Stimulated activated CD4-positive, alpha-beta T cell treated with anti-CD3 and anti-CD28 coated beads, Interleukin-2, amount 100 ng/mL, for 48 hours (primary cell): ENCODE measurements around the gene KCNJ10.
A peak's percentile ranks its signal among the peaks of the same experiment; 100 is the strongest.
"Not testable (repeated sequence)": the region's sequence is repeated elsewhere in the genome, so short reads cannot be mapped to it uniquely, and the experiment has no call there.

Experiments
- DNase-seq, 2 donors: peaks; one replicate each; pipeline ENCODE4 v3.0.0-alpha.2; 2020

The KCNJ10 gene

DNA sequence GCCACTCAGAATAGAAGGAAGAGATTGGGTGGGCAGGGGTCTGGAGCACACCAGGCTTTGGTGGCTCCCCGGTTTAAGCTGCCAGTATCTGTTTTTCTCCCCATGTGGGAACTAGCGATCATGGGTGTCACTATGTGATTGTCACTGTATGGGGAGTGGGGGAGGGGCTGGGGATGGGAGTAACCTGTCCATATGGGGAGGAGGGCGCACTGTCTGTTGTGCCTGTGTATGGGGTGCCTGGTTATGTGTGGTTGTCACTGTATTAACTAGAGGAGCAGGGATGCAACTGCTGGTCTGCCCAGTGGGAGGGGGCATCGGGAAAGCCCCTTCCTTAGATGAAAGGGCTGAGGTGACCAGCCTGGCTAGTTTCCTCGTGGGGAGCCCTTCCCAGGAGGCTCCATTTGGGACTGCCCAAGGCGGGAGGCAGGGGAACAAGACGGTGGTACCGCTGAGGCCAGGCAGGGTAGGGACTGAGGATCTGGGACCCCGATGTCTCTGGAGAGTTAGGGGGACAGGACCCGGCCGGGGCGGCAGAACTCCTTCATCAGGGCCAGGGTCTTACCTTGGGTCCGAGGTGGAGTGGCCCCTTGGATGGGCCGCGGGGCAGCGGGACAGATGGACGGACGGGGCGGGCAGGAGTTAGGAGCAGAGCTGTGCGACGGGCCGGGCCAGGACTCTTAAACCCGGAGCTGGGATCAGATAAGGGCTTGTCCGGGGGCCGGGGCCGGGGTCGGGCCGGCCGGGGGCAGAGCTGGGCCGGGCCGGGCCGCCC is at the start of gene KCNJ10:
Gene KCNJ10 (minus strand): TSS at position 701 of the 772 bp plus-strand sequence. CDS start 27,628 bp downstream, outside the sequence.
- no peak for DNase-seq

DNA sequence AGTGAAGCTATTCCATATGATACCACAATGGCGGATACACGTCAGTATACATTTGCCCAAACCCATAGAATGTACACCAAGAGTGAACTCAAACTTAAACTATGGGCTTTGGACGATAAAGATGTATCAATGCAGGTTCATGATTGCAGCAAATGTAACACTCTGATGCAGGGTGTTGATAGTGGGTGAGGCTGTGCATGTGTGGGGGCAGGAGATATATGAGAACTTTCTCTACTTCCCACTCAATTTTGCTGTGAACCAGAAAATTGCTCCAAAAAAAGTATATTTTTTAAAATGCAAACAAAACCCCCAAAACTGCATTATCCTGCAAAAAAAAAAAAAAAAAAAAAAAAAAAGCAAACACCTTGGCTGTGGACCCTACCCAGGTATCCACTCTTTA is 49.0 kb upstream of the KCNJ10 start:
- no peak for DNase-seq

- no peak for DNase-seq
These were observed 47.8 kb upstream of the KCNJ10 start for GRCh38 chr1:160117709-160118183.

GRCh38 chr1:160117300-160117699 is 47.3 kb upstream of the KCNJ10 start:
- no peak for DNase-seq

- DNase-seq = no peak
These were observed 46.6 kb upstream of the KCNJ10 start for GRCh38 chr1:160116283-160117147.

- no peak for DNase-seq
These were observed 45.8 kb upstream of the KCNJ10 start, which contains the start of gene ATP1A2 for GRCh38 chr1:160115545-160116282. Gene ATP1A2 (plus strand): TSS chr1:160115759. CDS start chr1:160115862, 103 bp downstream.

DNA sequence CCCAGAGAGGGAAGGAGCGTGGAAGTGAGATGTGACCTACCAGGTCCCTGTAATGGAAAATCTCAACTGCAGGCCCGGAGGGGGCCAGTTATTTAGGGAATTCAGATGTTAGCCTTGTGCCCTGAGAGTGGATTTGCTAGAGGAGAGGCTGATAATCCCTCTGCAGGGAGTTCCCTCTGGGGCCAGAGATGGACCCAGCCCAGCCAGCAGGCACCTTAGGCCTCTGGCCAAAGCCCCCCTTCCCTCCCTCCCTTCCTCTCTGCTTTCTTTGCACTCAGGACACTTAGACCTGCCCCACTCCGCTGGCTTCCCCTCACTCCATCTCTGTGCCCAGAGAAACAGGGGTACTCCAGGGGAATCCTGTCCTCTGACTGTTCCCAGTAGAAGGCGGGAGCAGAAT is 44.1 kb upstream of the KCNJ10 start:
- DNase-seq = no peak

DNA sequence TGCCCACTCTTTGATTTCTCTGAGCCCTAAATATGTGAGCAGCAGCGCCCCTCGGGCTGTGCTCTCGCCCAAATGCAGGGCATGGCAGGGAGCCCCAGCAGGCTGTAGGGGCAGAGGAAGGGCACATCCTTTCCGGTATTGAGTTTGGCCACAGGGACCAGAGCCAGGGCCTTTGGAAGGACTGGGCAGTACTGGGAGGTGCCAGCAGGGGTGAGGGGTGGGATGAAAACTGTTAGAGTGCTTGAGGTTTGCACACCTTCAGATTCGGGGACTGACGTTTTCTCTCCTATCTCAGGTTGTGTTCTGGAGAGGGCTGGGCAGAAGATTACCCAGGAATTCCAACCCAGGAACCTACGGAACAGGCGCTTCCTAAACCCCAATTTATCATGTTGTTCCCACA is 43.4 kb upstream of the KCNJ10 start:
- DNase-seq = no peak

GRCh38 chr1:160112357-160112756 is 42.4 kb upstream of the KCNJ10 start:
- DNase-seq = no peak

DNA sequence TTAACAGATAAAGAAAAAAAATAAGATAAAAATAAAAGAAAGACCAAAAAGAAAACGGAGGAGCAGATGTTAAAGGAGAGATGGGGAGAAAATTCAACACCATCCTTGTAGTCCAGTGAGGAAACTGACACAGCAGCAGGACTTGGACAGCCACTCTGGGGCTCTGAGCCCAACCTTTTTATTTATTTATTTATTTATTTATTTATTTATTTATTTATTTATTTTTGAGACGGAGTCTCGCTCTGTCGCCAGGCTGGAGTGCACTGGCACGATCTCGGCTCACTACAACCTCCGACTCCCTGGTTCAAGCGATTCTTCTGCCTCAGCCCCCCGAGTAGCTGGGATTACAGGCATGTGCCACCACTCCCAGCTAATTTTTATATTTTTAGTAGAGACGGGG is 41.5 kb upstream of the KCNJ10 start:
- not testable (repeated sequence) for DNase-seq

DNA sequence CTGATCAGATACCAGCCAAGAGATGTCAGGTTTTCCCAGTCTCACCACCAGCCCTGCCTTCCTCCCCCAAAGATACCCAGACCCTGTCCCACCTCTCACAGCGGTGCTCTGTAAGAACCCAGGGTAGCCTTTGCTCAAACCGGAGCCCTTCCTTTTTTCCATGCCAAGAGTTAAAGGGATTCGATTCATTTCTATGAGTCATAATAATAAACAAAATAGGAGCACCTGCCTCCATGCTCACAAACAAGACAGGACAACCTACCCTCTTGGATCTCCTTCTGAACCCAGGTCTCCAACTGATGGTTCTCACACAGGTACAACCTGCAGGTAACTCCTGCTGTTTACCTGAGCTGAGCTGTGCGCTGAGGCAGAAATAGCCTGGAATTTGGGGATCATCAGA is 39.7 kb upstream of the KCNJ10 start:
- DNase-seq = no peak

DNA sequence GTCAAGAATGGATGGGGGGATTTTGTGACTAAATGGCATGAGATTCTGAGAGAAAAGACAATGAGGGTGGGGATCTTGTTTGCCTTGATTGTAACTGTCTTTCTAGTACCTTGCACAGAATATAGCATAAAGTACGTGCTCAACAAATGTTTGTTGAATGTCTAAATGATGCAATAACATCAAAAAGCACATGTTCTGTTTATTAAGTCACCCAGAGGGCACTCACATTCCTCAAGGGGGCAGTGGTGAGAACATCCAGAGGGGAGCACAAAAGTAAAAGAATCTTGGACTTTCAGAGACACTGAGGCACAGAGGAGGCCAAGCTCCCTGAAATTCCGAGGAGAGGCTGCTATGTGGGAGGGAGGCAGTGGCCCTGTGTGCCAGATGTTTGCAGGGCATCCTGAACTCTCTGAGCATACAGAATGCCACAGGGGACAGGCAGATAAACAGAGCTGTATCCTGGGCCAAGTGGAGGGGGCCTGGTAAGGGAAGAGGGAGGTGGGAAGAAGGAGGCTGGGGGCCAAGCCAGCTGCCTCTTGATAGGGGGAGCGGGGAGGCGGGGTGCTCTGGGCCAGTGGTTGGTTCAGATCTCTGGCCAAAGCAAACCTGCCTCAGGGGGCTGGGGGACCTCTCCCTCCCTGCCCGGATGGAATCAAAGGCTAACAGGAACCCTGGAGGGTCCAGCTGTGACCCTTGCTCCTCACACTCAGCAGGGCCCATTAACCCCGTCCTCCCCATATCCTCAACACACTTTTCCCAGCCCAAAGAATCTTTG is 39.1 kb upstream of the KCNJ10 start:
- peak; percentile 19 to 36 for DNase-seq

- no peak for DNase-seq
These were observed 37.6 kb upstream of the KCNJ10 start for GRCh38 chr1:160107512-160107911.

DNA sequence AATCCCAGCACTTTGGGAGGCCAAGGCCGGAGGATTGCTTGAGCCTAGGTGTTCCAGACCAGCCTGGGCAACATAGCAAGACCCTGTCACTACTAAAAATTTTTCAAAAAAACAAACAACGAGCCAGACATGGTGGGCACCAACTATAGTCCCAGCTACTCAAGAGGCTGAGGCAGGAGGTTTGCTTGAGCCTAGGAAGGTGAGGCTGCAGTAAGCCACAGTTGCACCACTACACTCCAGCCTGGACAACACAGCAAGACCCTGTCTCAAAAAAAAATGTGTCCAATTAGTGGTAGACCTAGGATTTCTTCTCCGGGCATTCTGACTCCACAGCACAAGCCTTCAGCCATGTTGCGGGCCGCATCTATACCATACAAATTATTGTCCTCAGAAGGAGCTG is 35.2 kb upstream of the KCNJ10 start:
- DNase-seq = no peak

DNA sequence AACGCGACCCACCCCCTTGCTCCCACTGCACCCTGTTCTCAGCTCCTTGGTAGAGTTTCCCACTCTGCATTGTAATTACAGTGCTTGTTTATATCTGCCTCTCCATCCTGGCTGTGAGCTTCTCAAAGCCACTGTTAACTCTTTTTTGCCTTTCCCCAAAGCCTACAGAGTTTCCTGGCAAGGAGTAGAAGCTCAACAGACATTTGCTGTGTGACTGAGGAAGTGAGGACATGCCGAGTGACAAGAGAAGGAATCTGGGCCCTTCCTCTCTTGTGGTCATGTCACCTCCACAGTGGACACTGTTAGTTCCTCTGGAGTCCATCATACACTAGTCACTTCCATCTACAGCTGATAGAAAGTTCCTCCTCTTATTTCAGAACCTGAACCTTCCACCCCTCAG is 34.5 kb upstream of the KCNJ10 start:
- no peak for DNase-seq

- no peak for DNase-seq
These were observed 33.9 kb upstream of the KCNJ10 start for GRCh38 chr1:160103658-160104408.

DNA sequence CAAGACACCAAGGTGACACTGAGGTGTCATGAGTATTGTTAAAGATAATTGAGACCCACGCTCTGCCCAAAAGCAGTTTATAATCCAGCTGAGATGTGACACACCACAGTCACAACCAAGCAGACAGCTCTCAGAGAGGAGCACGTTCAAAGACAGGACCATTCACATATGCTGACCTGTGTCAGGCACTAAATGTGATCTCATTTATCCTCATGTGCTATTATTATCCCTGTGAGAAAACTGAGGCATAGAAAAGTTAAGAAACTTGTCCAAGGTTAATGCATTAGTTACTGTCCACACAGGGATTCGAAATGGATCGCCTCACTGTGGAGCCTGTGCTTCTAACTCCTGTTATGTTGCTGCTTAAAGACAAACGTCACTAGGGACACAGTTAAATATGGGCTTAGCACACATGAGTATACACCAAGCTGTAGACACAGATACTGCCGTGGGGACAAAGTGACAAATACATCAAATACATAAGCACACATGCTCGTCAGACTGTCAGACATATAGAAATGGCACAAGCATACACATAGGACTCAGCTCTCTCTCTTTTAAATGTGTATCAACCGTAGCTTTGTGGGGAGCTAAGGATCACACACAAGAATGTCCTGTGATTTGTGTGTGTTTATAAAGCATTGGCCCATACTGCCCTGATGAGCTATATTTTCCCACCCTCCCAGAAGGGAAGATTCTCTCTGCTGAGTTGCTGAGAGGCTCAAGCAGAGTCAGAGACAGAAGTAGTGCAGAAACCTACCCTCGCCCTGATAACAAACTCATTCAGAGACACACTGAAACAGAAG is 32.0 kb upstream of the KCNJ10 start:
- no peak for DNase-seq

DNA sequence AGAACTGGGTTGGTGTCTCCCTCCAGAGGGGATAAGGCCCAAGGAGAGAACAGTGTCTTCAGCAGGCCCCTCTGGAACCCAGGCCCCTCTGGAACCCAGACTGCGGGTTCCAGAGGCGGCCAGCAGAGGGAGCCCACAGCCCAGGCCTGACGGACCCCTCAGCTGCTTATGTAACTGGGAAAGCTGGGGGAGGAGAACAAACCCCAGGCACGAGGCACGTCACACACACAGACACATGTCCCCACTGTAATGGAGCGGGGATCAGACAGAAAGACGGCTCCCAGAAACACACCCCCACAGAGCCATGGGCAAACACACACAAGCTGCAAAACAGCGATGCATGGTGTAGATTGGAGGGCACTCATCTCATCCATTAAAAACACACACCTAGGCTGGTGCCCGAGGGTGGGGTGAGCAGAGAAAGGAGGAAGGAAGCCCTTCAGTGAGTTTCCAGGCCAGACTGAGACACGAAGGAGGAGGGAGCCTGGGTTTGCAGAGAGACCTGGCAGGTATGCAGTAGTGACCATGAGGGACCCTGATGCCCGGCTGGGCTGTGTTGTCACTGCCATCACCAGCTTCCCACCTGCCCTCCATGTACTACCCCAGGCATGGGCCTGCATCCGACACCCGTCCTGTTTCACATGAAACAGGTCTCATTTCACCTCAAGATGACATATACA is 31.2 kb upstream of the KCNJ10 start:
- peak; percentile 63 to 68 for DNase-seq

DNA sequence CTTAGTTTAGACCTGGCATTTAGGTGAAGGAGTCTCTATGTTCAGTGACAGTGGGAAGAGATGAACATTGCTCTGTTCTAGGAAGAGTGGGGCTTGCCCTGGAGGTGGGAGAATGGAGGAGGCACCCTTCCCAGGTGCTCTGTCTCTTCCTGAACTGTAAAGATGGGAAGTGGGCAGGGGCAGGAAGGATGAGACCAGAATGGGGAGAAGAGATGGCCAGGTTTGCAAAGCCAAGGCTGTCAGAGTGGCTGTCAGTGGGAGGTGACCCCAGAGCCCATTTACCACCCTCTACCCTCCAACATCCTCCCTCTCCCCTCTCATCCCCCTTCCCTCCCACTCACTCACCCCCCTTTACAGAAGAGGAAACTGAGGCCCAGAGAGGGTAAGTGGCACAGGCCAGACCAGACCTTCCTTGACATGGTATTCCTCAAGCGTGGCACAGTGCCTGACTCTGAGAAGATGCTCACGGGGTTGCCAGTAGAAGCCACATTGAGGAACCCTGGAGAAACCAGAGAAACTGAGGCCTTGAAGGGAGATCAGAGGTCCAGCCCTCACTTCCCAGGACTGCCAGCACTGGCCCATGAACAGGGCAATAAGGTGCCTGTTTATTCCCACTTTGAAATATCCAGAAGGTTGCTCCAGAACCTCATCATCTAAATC is 29.9 kb upstream of the KCNJ10 start:
- no peak for DNase-seq
